Measurements from ENCODE around the gene STARD8.

- no peak for TF ChIP-seq POLR2A (IDR thresholded peaks at IDR 0.05; ENCODE audit: low read length)
- no peak for TF ChIP-seq GATA1 (IDR thresholded peaks at IDR 0.05; ENCODE audit: low read depth, low read length)
Observed at GRCh38 chrX:68659385-68659784, 11.9 kb downstream of the STARD8 start.

Measured in erythroblast (primary cell).